NCI-H1436 treated with DMSO at 0.1 percent for 48 hours (cell line): ENCODE measurements around the gene DENND5B.
"Not testable (repeated sequence)": the region's sequence is repeated elsewhere in the genome, so short reads cannot be mapped to it uniquely, and the experiment has no call there.

Experiments used
- DNase-seq: peaks from one replicate; lab custom pipeline; 2025; lab: John Stamatoyannopoulos, UW

The DENND5B gene

GRCh38 chr12:31590642-31591379 lies at the start of gene DENND5B:
TSS of gene DENND5B (minus strand) at chr12:31591136. CDS start at chr12:31590832, 304 bp downstream.
- no peak for DNase-seq

GRCh38 chr12:31634620-31635019 lies 43.7 kb upstream of the DENND5B start:
- no peak for DNase-seq

- no peak for DNase-seq
These were observed 42.5 kb upstream of the DENND5B start for GRCh38 chr12:31633464-31633863.

GRCh38 chr12:31631809-31632208 lies 40.9 kb upstream of the DENND5B start:
- no peak for DNase-seq

- no peak for DNase-seq
These were observed 40.2 kb upstream of the DENND5B start for GRCh38 chr12:31631023-31631724.

DNA sequence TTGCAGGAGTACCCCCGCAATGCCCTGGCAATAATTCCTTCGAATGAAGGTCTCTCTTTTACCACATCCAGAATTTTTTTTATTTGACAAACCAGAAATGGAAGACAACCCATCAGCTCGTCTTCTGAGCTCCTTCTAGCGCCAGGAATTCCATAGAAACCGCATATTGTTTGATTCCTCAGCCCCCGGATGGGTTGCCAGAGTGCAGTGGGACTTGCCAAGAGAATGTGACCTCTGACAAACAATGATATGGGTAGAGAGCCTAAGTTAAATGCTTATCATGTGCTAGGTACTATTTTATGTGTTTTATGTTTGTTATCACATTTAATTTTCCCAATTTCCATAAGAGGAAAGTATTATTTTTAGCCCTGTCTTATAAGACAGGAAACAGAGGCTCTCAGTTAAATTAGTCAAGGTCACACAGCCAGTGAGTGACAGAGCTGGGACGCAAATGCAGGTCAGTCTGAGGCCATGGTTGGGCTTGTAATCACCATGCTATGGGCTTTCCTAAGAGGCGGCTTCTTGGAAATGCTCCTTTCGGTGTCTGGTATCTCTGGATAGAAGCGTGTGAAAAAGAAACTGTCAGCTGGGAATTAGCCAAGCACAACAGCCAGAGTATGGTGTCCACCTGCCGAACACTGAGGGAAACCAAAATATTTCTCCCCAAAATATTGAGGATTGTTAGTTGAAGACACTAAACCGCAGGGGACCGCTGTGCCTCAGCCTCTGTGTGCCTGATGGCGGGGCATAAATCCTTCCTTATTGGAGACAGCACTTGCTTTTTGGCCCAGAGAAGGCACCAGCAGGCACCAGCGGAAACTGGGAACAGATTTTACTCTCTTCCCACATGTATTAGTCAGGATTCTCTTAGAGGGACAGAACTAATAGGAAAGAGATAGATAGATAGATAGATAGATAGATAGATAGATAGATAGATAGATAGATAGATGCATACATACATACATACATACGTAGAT lies 39.1 kb upstream of the DENND5B start:
- DNase-seq: no peak

- DNase-seq: no peak
These were observed 36.6 kb upstream of the DENND5B start for GRCh38 chr12:31627456-31628054.

GRCh38 chr12:31626270-31626995 lies 35.5 kb upstream of the DENND5B start:
- no peak for DNase-seq

GRCh38 chr12:31622038-31622437 lies 31.1 kb upstream of the DENND5B start:
- DNase-seq: no peak

DNA sequence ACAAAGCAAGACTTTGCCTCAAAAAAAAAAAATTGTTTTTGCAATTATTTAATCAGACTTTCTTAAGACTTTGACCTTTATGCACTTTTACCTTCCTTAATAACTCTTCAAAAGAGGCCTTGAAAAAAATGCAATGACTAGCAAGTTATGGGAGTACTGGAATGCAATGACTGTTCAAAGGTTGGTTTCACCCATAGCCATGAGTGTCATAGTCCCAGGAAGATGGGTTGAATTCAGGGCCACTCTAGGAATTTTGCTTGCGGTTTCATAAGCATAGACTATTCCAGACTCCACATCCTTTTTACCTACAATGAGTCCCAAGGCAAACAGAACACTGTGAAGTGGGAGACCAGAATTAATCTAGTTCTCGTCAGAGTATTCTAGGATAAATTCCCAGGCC lies 29.4 kb upstream of the DENND5B start:
- DNase-seq: no peak

- no peak for DNase-seq
These were observed 27.5 kb upstream of the DENND5B start for GRCh38 chr12:31618228-31619025.

DNA sequence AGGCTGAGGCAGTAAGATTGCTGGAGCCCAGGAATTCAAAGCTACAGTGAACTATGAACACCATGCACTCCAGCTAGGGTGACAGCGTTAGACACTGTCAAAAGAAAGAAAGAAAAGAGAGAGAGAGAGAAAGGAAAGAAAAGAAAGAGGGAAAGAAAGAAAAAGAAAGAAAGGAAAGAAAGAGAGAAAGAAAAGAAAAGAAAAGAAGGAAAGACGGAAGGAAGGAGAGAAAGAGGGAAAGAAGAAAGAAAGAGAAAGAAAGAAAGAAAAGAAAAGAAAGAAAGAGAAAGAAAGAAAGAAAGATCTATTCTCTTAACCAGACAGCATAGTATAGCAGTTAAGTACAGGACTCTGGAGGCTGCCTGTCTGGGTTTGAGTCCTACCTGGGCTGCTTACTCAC lies 21.9 kb upstream of the DENND5B start:
- no peak for DNase-seq

DNA sequence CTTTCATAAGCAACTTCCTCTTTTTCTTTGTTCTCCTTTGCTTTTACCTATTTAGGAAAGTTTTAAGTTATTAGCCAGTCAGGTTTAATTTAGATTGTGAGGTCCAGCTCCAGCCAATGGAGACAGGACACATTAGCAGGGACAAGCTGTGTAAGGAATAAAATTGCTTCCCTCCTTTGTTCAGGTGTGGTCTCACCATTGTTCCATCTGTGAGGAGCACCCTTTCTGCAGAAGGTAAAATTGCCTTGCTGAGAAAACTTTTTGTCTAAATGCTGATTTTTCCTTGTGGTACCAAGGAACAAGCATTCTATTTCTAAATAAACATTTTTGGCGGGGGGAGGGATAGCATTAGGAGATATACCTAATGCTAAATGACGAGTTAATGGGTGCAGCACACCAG lies 17.4 kb upstream of the DENND5B start:
- not testable (repeated sequence) for DNase-seq

DNA sequence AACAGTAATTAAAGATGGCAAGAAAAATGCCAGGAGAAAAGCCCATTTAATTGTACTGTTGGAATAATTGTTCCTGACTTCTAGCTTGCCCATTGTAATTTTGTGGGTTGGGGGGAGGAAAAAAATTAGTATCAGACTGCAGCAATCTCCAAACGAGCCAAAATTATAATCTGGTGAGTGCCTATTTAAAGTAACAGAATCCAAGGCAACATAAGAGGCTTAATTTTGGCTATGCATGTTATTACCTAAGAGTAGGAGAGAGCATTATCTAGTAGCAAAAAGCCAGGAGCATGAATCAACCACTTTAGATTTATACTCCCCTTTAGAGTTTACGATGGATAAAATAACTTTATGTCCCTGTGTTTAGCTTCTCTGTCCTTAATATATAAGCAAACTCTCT lies 14.6 kb upstream of the DENND5B start:
- no peak for DNase-seq

GRCh38 chr12:31603546-31604009 lies 12.6 kb upstream of the DENND5B start:
- no peak for DNase-seq

- DNase-seq: no peak
These were observed 9.8 kb upstream of the DENND5B start for GRCh38 chr12:31600750-31601149.

DNA sequence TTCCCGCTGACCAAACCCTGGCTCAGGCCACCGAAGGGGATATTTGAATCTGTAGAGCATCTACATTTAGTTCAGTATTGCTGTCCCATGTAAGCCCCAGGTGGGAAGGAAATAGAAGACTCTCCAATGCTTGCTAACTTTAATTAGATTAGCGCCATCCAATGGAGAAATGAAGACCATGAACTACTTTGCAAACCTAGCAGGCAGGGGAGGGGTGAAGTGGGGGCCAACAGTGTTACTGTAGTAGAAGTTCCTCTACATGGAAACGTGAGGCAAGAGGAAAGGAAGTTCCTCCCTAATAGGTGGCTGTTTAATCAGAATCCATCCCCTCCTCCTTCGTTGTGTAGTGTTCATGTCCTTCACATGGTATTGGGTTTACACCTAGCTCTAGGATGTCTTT lies 9.3 kb upstream of the DENND5B start:
- DNase-seq: no peak

GRCh38 chr12:31599053-31599452 lies 8.1 kb upstream of the DENND5B start:
- DNase-seq: no peak

GRCh38 chr12:31597066-31597465 lies 6.1 kb upstream of the DENND5B start:
- DNase-seq: no peak

DNA sequence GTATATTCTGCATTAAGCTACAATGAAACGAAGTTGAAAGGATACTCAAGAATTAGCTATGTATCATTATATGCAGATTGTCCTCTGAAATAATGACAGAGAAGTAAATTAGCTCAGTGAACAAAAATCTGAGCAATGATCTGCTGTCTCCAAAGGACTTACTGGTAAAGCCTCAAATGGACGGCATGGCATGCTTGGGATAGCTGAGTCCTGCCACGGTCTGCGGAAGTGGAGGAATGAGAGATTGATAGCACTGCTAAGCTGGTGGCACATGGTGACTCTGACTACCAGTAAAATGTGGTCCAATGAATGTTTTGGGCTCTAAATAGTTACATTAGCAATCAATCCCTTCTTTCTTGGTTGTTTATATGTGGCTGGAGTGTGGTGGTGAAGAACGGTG lies 3.7 kb upstream of the DENND5B start:
- no peak for DNase-seq
